SIG-M5 treated with dmso at 0.1 percent for 504 hours (cell line): ENCODE data around the gene THRAP3.
A peak's percentile ranks its signal among the peaks of the same experiment; 100 is the strongest.
"Not testable (repeated sequence)": the region's sequence is repeated elsewhere in the genome, so short reads cannot be mapped to it uniquely, and the experiment has no call there.

Source experiments
- DNase-seq: peaks from one replicate; lab custom pipeline; 2025; ENCODE audit not compliant: unreplicated experiment; lab: John Stamatoyannopoulos, UW

Gene THRAP3, protein sequence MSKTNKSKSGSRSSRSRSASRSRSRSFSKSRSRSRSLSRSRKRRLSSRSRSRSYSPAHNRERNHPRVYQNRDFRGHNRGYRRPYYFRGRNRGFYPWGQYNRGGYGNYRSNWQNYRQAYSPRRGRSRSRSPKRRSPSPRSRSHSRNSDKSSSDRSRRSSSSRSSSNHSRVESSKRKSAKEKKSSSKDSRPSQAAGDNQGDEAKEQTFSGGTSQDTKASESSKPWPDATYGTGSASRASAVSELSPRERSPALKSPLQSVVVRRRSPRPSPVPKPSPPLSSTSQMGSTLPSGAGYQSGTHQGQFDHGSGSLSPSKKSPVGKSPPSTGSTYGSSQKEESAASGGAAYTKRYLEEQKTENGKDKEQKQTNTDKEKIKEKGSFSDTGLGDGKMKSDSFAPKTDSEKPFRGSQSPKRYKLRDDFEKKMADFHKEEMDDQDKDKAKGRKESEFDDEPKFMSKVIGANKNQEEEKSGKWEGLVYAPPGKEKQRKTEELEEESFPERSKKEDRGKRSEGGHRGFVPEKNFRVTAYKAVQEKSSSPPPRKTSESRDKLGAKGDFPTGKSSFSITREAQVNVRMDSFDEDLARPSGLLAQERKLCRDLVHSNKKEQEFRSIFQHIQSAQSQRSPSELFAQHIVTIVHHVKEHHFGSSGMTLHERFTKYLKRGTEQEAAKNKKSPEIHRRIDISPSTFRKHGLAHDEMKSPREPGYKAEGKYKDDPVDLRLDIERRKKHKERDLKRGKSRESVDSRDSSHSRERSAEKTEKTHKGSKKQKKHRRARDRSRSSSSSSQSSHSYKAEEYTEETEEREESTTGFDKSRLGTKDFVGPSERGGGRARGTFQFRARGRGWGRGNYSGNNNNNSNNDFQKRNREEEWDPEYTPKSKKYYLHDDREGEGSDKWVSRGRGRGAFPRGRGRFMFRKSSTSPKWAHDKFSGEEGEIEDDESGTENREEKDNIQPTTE

DNA sequence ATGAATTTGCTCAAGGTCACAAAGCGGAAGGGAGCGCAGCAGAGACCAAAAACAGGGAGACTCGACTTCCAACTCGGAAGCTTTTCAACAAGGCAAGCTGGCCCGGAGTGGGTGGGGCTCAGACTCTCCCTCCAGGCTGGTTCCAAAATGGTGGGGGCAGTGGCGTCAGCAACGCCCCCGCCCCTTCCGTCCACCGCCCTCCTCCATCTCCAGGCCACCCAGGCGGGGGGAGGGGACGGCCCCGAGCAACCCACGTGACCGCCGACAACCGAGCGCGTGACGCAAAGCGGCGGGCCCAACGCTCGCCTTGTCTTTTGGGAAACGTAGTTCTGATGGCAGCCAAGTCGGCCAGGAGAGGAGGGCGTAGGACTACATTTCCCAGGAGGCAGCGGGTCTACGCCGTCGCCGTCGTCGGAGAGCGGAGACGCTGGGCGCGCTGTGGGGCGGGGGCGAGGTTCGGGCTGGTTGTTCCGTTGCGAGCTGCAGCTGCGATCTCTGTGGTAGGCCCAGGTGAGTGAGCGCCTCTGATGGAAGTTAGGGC lies at the start of gene THRAP3:
THRAP3 (plus strand) TSS at position 448 of the 541 bp plus-strand sequence. CDS start 58,121 bp downstream, outside the sequence.
- DNase-seq: peak; percentile 97

DNA sequence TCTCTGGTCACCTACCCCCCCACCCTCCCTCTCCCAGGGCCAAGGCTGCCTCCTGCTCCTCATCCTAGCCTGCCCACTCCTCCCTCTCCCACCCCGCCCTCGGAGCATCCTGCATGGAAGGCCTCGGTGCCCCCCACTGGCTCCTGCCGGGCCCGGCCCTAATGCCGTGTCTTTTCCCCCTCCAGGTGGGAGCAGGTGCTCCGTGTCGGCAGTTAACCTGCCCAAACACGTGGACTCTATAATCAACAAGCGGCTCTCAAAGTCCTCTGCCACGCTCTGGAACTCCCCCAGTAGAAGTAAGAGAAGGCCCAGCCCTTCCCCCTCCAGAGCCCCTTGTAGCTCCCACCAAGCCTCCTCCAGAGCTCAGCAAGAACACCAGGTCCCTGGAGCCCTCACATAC lies 49.5 kb upstream of the THRAP3 start:
- no peak for DNase-seq

DNA sequence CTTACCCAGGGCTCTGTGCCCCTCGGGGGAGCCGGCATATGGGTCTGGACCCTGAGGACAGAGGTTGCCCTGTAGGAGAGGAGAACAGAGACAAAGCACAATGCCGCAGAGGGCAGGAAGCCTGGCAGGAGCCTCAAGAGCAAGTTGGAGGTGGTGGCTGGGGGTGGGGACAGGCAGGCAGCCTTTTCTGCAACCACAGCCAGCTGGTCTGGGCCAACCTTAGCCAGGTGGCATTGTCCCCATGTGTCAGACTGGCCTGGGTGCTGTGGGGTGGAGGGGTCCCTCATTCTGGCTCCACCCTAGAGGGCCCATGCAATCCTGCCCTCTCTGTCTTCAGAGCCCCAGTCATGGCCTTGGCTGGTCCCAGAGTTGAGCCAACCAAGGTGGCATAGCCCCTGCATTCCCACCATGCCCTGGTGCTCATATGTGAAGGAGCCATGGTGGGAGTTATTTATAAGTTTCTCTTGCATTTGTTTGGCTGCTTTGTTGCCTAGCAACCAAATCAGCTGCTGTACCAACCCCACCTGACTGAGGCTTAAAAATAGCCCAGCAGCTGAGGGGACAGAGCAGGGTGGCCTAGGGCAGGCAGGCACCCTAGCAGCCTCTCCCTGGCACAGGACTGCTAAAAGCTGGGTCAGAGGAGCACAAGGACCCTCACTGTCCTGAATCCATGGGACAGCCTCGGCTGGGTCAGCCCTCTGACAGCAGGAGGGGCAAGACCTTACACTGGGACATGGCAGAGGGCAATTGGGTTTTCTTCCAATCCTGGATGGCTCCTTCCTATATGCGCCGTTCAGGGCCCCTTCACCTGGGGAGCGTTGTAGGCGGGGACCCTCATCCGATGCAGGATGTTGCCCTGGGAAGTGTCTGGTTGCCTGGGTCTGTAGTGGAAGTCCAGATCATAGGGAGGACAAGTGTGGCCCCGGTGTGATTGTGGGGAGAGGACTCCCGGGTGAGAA lies 48.8 kb upstream of the THRAP3 start:
- DNase-seq: no peak

DNA sequence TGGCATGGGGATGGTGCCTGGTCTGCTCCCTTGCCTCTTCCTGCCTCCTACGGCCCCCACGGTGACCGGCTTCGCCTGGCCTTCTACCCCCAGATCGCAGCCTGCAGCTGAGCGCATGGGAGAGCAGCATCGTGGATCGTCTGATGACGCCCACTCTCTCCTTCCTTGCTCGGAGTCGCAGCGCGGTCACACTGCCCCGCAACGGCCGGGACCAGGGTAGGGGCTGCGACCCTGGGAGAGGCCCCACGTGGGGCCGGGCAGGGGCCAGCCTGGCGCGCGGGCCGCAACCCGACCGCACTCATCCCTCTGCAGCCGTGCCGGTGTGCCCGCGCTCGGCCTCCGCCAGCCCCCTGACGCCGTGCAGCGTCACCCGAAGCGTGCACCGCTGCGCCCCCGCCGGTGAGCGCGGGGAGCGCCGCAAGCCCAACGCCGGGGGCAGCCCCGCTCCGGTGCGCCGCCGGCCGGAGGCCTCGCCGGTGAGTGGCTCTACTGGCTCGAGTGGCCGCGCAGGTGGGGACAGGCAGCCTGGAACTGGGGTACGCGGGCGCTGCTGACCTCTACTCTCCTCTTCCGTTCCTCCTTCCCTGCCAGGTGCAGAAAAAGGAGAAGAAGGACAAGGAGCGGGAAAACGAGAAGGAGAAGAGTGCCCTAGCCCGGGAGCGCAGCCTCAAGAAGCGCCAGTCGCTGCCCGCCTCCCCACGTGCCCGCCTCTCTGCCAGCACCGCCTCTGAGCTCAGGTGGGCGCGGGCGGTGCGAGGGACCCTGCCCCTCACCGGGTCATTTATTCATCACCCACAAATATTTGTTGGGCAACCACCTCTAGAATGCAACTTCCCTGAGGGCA lies 47.9 kb upstream of the THRAP3 start:
- DNase-seq: no peak

DNA sequence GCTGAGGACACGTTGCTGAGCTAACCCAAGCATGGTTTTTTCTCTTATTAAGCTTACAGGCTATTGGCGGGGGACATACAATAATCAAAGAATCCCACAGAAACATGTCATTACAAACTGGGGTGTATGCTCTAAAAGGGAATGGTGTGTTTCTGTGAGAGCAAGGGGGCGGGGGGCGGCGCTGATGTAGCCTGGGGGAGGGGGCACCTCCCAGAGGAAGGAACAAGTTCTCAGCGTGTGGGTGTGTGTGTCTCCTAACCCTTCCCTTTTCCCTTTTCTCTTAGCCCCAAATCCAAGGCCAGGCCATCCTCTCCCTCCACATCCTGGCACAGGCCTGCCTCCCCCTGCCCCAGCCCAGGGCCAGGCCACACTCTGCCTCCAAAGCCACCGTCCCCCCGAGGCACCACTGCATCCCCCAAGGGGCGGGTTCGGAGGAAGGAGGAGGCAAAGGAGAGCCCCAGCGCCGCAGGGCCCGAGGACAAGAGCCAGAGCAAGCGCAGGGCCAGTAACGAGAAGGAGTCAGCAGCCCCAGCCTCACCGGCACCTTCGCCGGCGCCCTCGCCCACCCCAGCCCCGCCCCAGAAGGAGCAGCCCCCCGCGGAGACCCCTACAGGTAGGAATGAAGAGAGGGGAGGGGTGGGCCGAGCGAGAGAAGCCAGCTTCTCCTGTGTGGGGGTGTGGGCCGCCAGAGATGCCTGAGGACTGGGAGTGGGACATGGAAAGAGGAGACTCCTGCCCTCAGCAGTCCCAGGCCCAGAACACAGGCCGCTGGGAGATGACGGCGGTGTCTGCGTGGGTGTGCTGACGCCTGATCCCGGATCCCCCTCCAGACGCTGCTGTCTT lies 46.4 kb upstream of the THRAP3 start:
- no peak for DNase-seq

DNA sequence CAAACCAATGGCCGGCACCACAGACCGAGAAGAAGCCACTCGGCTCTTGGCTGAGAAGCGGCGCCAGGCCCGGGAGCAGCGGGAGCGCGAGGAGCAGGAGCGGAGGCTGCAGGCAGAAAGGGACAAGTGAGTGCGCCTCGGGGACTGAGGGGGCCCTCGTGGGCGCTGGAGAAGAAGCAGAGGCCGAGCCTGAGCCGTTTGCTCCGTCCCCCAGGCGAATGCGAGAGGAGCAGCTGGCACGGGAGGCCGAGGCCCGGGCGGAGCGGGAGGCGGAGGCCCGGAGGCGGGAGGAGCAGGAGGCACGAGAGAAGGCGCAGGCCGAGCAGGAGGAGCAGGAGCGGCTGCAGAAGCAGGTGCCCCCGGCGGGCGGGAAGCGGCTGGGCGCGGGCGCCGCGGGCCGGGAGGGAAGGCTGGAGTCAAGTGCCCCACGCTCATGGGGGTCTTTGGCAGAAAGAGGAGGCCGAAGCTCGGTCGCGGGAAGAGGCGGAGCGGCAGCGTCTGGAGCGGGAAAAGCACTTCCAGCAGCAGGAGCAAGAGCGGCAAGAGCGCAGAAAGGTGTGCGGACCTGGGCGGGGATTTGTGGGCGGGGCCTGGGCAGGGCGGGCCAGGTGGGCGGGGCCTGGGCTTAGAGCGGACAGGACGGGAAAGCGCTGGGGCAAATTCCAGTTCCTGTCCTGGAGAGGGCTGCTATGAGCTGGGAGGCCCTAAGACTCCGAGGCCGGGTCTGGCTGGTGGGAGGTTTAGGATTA lies 45.6 kb upstream of the THRAP3 start:
- DNase-seq: no peak

DNA sequence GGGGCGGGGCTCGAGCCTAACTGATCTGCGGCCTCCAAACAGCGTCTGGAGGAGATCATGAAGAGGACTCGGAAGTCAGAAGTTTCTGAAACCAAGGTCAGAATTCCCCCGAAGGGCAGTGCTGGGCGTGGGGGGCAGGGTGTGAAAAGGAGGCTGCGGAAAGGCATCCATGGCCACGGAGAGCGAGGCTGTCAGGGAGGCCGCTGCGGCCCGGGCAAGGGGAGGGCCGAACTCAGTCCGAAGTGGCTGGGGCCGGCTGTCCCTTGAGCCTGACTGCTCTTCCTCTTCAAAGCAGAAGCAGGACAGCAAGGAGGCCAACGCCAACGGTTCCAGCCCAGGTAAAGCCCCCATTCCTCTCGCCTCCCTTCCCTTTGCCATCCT lies 45.0 kb upstream of the THRAP3 start:
- DNase-seq: no peak

DNA sequence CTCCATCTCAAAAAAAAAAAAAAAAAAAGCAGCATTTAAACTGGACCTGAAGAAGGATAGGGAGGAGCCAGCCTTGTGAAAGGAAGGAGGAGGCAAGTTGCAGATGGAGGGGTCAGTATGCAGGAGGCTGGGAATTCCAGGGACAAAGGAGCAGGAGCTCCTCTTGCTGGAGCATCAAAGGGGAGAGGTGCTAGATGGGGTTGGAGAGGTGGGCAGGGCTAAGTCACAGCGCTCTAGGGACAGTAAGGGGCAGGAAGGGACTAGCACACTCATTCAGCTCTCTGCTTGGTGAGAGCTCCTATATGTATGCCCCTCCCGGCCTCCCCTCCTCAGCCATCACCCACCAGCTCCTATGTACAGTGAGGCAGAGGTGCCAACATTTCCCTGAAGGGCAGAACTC lies 41.5 kb upstream of the THRAP3 start:
- no peak for DNase-seq

DNA sequence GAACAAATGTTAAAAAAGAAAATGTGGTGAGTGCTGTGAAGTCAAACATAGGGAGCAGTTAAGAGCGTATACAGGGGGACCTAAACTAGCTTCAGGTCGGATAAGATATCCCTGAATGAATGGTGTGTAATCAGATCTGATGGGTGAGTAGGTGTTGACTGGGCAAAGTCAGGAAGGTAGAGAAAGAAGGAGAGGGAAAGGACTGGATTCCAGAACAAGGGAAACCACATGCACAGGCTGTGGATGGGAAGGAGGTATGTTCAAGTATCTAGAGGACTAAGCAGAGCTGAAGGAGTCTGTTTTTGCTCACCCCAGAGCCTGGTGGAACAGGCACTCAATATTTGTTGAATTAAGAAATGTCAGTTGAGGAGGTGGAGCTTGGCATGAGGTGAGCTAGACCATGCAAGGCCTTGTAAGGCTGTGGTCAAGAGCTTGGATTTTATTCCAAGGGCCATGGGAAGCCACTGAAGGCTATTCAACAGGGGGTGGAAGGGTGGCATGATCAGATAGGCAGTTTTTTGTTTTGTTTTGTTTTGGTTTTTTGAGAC lies 40.9 kb upstream of the THRAP3 start:
- DNase-seq: no peak

DNA sequence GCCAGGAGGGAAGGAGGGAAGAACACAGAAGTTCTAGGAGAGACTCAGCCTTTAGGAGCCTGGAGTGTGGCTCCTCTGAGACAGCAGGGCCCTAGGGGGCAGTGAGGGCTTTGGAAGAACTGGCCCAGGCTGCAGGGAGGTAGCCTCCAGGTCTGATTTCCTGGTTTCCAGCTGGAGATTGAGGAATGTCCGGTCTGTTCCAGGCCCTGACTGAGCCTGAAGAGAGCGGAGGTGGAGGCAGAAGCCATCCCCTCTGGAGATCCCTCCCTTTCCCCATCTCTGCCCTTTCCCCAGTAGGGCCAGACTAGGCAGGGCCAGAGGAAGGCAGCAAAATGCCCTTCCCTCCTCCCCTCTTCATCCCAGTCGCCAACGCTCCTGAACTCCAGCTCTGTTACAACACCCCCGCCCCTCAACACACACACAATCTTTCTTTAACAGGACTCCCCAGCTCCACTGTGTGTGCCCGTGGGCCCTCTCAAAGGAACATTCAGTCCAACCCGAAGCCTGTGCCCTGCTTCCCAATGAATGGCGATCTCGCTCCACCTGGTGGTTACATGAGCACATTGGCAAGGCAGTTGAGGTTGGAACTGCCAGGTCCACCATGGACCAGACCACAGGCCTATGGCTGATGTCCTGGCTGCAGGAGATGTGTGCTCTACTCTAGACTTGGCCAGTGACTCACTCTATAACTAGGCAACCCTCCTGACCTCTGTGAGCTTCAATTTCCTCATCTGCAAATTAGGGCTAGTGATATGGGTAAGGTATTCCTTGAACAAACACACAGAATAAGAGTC lies 36.2 kb upstream of the THRAP3 start:
- DNase-seq: peak; percentile 72

DNA sequence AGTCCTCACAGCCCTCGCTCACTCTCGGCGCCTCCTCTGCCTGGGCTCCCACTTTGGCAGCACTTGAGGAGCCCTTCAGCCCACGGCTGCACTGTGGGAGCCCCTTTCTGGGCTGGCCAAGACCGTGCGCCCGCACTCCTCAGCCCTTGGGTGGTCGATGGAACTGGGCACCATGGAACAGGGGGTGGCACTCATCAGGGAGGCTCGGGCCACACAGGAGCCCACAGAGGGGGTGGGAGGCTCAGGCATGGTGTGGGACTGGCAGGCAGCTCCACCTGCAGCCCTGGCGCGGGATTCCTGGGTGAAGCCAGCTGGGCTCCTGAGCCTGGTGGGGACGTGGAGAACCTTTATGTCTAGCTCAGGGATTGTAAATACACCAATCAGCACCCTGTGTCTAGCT lies 27.4 kb upstream of the THRAP3 start:
- DNase-seq: not testable (repeated sequence)

DNA sequence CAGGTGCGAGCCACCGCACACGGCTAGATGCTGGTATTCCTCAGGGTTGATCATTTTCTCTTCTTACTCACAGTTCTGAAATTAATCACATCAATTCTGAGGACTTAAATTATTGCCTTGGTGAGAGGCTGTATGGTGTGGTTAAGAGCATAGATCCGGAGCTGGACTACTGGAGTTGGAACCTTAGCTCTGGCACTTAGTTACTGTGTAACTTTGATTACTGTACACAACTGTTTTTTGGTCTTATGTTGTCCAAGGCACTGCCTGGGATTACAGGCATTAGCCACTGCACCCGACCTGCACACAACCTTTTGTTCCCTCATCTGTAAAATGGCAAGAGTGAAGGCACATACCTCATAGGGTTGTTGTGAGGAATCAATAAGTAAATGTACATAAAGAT lies 25.6 kb upstream of the THRAP3 start:
- no peak for DNase-seq

DNA sequence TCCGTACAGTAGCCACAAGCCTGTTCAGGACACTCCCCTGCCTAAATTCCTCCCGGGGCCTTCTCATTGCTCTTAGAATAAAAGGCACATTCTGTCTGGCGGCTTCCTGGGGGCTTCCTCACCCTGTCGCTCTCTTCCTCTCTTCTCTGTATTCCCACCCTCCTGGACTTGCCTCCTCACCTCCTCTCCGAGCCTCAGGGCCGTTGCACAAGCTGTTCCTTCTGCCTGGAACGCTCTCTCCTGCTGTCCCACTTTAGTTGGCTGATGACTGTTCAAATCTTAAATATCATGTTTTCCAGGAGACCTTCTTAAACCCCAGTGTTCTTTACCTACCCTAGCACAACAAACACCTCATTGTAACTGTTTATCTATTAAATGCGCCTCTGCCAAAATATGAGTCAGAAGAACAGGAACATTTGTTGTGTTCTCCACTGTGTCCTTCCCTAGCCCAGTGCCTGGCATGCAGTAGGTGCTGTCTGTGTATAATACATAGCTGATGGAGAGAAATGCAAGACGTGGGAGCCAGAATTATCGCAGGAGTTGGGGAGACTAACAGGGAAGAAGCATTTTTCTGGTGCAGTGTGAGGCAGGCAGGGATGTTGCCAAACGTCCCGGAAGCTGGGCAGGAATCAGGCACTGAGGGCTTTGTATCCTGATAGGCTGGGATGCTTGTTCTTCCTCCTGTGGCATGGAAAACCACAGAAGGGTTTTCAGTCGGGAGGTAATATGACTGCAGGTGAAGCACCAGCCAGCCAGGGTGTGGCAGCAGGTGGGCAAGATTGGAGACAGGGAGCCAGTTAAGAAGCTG lies 24.1 kb upstream of the THRAP3 start:
- no peak for DNase-seq

DNA sequence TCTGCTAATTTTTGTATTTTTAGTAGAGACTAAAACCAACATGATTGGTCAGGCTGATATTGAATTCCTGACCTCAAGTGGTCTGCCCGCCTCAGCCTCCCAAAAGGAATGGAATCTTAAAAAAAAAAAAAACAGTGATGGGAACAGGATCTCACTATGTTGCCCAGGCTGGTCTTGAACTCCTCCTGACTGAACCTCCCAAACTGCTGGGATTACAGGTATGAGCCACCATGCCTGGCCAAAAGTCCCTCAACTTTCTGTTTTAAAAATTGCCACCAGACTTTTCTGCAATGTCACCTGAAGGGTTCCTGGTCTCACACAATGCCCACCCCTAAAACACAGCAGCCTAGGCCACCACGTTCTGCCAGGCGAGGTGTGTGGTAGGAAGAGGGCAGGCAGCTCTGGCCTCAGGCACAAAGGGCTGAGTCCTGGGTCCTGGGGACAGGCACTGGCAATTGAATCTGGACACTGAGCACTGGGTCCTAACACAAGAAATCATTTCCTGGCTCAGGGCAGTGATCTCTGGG lies 21.2 kb upstream of the THRAP3 start:
- no peak for DNase-seq

DNA sequence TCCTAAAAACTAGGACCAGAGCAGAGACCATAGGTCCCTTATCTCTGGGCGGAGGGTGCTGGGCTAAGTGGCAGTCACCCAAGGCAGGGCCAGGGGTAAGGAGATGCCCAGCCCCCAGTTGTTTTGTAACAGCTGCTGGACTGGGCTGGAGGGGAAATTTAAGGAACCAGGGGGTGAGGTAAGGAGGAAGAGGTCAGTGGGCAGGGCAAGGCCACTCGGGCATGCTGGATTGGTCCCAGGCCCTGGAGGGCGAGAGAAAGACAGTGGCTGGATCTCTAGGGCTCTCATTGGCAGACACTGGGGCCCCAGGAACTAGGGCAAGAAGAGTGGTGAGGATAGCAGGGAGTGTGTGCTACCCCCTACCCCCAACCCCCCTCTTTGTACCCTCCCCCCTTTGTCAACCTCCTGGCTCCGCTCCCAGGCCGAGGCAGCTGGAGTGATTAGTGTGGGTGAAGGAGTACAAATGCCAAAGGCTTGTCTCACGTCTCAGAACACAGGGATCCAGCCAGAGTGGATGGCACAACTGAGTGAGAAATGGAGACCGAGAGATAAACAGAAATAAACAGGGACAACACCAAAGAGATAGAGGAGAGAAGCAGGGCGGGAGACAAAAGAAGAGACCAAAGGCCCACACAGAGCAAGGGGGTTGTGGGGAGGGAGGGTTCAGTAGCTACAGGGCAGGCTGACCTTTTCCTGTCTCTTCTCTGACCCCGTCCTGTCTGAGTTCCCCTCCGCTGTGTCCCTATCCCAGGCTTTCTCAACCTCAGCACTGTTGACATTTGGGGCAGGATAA lies 20.5 kb upstream of the THRAP3 start:
- DNase-seq: no peak
